ENCODE measurements around the gene NFASC. TPM values are rescaled to one million over a fixed set of nuclear protein-coding genes. Genes with fewer than 3 reads are reported as not detected.

NFASC gene
- total and polyA plus RNA-seq, 4 donors = 0.23 to 5.4 (median 1.9) TPM

DNA sequence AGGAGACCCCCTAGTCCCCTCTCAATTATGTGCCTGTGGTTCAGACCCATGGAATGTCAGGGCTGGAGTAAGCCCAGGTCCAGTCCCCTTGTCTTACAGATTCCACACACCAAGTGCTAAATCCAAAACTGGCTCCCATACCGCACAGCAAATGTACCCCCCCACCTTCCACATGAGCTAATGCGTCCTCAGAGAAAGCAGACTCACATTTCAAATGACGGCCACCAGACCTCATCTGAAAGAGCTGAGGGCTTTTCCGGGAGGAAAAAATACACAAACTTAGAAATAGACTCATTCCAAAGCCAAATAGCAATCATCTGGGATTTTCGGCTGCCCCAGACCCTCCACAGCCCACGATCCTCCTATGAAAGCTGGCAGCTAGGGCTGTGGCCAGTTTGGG lies 159.6 kb downstream of the NFASC start:
- Histone ChIP-seq H3K9me3 (ENCODE audit: control insufficient read depth in 4 of 4, low read length in 3 of 4) (no peaks in the 10 kb centered on the region), H3K9ac (ENCODE audit: low read depth in 1 of 2, low read length in 2 of 2) (no peak overlapping the region), H3K4me3 (ENCODE audit: low read depth in 1 of 3, low read length in 3 of 3) (no peak overlapping the region), H3K27me3 (ENCODE audit: control insufficient read depth in 4 of 4, insufficient read depth in 4 of 4, low read length in 3 of 4) (no peaks in the 10 kb centered on the region), H3K27ac (ENCODE audit: low read depth in 1 of 2, low read length in 2 of 2) (no peak overlapping the region), H3K4me1 (ENCODE audit: control insufficient read depth in 4 of 4, insufficient read depth in 4 of 4, low read length in 3 of 4) (no peaks in the 10 kb centered on the region), H3K36me3 (ENCODE audit: control insufficient read depth in 4 of 4, insufficient read depth in 3 of 4, low read depth in 1 of 4, low read length in 3 of 4) (no peaks in the 10 kb centered on the region)
- DNase-seq (ENCODE audit: low spot score) = no peak
- 88% methylated on average over 6 of the region's 6 CpGs for WGBS
- no peak for TF ChIP-seq RAD21 (IDR thresholded peaks at IDR 0.05)
- no peak for TF ChIP-seq FOXA1 (IDR thresholded peaks at IDR 0.05)
- TF ChIP-seq EGR1 (IDR thresholded peaks at IDR 0.05; ENCODE audit: low read depth in 2 of 2) = no peak
- TF ChIP-seq REST (IDR thresholded peaks at IDR 0.05) = no peak
- TF ChIP-seq MAX (IDR thresholded peaks at IDR 0.05) = no peak
- TF ChIP-seq RXRA (IDR thresholded peaks at IDR 0.05) = no peak
- no peak for TF ChIP-seq NR2F2 (IDR thresholded peaks at IDR 0.05)
- TF ChIP-seq, protein P1, sequence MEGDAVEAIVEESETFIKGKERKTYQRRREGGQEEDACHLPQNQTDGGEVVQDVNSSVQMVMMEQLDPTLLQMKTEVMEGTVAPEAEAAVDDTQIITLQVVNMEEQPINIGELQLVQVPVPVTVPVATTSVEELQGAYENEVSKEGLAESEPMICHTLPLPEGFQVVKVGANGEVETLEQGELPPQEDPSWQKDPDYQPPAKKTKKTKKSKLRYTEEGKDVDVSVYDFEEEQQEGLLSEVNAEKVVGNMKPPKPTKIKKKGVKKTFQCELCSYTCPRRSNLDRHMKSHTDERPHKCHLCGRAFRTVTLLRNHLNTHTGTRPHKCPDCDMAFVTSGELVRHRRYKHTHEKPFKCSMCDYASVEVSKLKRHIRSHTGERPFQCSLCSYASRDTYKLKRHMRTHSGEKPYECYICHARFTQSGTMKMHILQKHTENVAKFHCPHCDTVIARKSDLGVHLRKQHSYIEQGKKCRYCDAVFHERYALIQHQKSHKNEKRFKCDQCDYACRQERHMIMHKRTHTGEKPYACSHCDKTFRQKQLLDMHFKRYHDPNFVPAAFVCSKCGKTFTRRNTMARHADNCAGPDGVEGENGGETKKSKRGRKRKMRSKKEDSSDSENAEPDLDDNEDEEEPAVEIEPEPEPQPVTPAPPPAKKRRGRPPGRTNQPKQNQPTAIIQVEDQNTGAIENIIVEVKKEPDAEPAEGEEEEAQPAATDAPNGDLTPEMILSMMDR (IDR thresholded peaks at IDR 0.05; ENCODE audit: low read depth, low read length, missing input control) = no peak
- TF ChIP-seq HNF4A (conservative IDR thresholded peaks at IDR 0.05) = no peak
- TF ChIP-seq FOXA2 (IDR thresholded peaks at IDR 0.05) = no peak
- TF ChIP-seq ZBTB33 (IDR thresholded peaks at IDR 0.05) = no peak
- no peak for TF ChIP-seq GABPA (IDR thresholded peaks at IDR 0.05 in 1 of 2, conservative IDR thresholded peaks at IDR 0.05 in 1 of 2)
- no peak for TF ChIP-seq SP1 (IDR thresholded peaks at IDR 0.05)
- TF ChIP-seq HNF4G (IDR thresholded peaks at IDR 0.05) = no peak
- TF ChIP-seq TAF1 (conservative IDR thresholded peaks at IDR 0.05) = no peak
- TF ChIP-seq JUND (IDR thresholded peaks at IDR 0.05) = no peak

DNA sequence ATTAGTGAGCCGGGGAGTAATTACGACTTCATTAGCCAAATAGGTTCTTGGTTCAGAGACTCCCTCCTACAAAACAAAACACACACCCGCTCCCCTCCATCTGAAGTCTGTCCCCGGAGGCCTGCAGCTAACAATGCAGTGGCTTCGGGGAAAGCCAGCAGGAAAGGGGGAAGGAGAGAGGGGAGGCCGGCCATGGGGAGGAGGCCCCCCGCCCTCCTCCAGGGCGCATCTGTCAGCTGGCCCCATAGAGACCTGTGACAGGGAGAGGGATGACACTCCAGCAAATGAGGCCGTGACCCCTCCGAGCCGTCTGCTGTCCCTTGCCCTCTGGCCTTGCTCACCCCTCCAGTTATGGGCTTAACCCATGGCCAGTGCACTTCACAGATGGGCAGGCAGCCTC lies 160.2 kb downstream of the NFASC start:
- no peak for DNase-seq (ENCODE audit: low spot score)
- WGBS = 72% methylated on average over 11 of the region's 11 CpGs
- H3K4me1 ChIP-seq (ENCODE audit: control insufficient read depth in 4 of 4, insufficient read depth in 4 of 4, low read length in 3 of 4) = no peaks in the 10 kb centered on the region
- H3K9me3 ChIP-seq (ENCODE audit: control insufficient read depth in 4 of 4, low read length in 3 of 4) = no peaks in the 10 kb centered on the region
- no peak overlapping the region for H3K9ac ChIP-seq (ENCODE audit: low read depth in 1 of 2, low read length in 2 of 2)
- no peak overlapping the region for H3K27ac ChIP-seq (ENCODE audit: low read depth in 1 of 2, low read length in 2 of 2)
- H3K27me3 ChIP-seq (ENCODE audit: control insufficient read depth in 4 of 4, insufficient read depth in 4 of 4, low read length in 3 of 4) = no peaks in the 10 kb centered on the region
- no peak overlapping the region for H3K4me3 ChIP-seq (ENCODE audit: low read depth in 1 of 3, low read length in 3 of 3)
- no peaks in the 10 kb centered on the region for H3K36me3 ChIP-seq (ENCODE audit: control insufficient read depth in 4 of 4, insufficient read depth in 3 of 4, low read depth in 1 of 4, low read length in 3 of 4)
- TF ChIP-seq, protein P1 (IDR thresholded peaks at IDR 0.05; ENCODE audit: low read depth, low read length, missing input control) = no peak
- TF ChIP-seq SP1 (IDR thresholded peaks at IDR 0.05) (no peak), REST (IDR thresholded peaks at IDR 0.05) (no peak), GABPA (IDR thresholded peaks at IDR 0.05 in 1 of 2, conservative IDR thresholded peaks at IDR 0.05 in 1 of 2) (no peak), HNF4G (IDR thresholded peaks at IDR 0.05) (no peak), NR2F2 (IDR thresholded peaks at IDR 0.05) (no peak), MAX (IDR thresholded peaks at IDR 0.05) (no peak), YY1 (IDR thresholded peaks at IDR 0.05) (no peak)
